Smooth muscle cell of the umbilical artery (primary cell): ENCODE measurements around the gene UBAP1L. TPM values are rescaled to one million over a fixed set of nuclear protein-coding genes. Genes with fewer than 3 reads are reported as not detected.

ENCODE experiments used
- total RNA-seq: library from RNA; depleted of rRNA; stranded (reverse); fragments of >200 nt; gene quantifications from 2 replicates; pipeline ENCODE4 v1.2.3, GENCODE V29; 2014

UBAP1L gene
- 1.8 and 2.8 TPM in 2 replicates for total RNA-seq

GRCh38 chr15:65115086-65115485 is at the start of gene UBAP1L:
Gene UBAP1L, minus strand, starts transcription at chr15:65115200. Its CDS starts 8,985 bp downstream, at chr15:65106215.

GRCh38 chr15:65133548-65134200 is 18.7 kb upstream of the UBAP1L start, which contains the start of gene PDCD7:
Gene PDCD7, minus strand, starts transcription at chr15:65133808. Its CDS starts 27 bp downstream, at chr15:65133781.

GRCh38 chr15:65076486-65077290 is 38.3 kb downstream of the UBAP1L start, which contains the start of gene KBTBD13:
Gene KBTBD13, plus strand, starts transcription at chr15:65076746. Its CDS starts 70 bp downstream, at chr15:65076816.

GRCh38 chr15:65067645-65068402 is 47.2 kb downstream of the UBAP1L start, which contains the start of gene RASL12:
Gene RASL12, minus strand, starts transcription at chr15:65067991. Its CDS starts 156 bp downstream, at chr15:65067835.

GRCh38 chr15:65044724-65045481 is 70.1 kb downstream of the UBAP1L start, which contains the start of gene SLC51B:
Gene SLC51B, plus strand, starts transcription at chr15:65045387. Its CDS starts 4,618 bp downstream, at chr15:65050005.

Other genes starting within 250 kb of the UBAP1L start
- 2.7 and 4.8 TPM in 2 replicates for gene ANKDD1A, start 203.3 kb downstream of the UBAP1L start, total RNA-seq
- 67.6 and 69.8 TPM in 2 replicates for gene SPG21, start 125.3 kb downstream of the UBAP1L start, total RNA-seq
- 17.2 and 21.0 TPM in 2 replicates for gene MTFMT, start 85.6 kb downstream of the UBAP1L start, total RNA-seq
- not detected in 2 replicates for gene SLC51B, start 69.8 kb downstream of the UBAP1L start, total RNA-seq
- not detected in 2 replicates for gene RASL12, start 47.2 kb downstream of the UBAP1L start, total RNA-seq
- gene KBTBD13, start 38.5 kb downstream of the UBAP1L start, total RNA-seq = not detected in 2 replicates
- 14.3 and 16.5 TPM in 2 replicates for gene PDCD7, start 18.6 kb upstream of the UBAP1L start, total RNA-seq
- 39.2 and 69.0 TPM in 2 replicates for gene CLPX, start 70.1 kb upstream of the UBAP1L start, total RNA-seq
- 0.59 TPM in 1 of 2 replicates, not detected in the other for gene CILP, start 96.3 kb upstream of the UBAP1L start, total RNA-seq
- gene PARP16, start 171.7 kb upstream of the UBAP1L start, total RNA-seq = 3.5 and 4.2 TPM in 2 replicates
- gene RNU5A-1, start 180.9 kb upstream of the UBAP1L start, total RNA-seq = not detected in 2 replicates
- gene RNU5B-1, start 189.5 kb upstream of the UBAP1L start, total RNA-seq = not detected in 2 replicates